Purkinje cell (primary cell): ENCODE data around the gene COX11. TPM values are rescaled to one million over a fixed set of nuclear protein-coding genes. Genes with fewer than 3 reads are reported as not detected.

Experiments used
- polyA plus RNA-seq: library from polyadenylated mRNA; unstranded; fragments of >200 nt; fragmentation: Nextera tagmentation; gene quantifications from 2 replicates; pipeline ENCODE4 v1.2.1, GENCODE V29; 2014

The COX11 gene
- 121 and 155 TPM in 2 replicates for polyA plus RNA-seq

GRCh38 chr17:54968262-54968987 lies at the start of gene COX11, which contains the start of gene STXBP4:
Gene COX11, minus strand, starts transcription at chr17:54968654. Its CDS starts 8 bp downstream, at chr17:54968646.
Gene STXBP4, plus strand, starts transcription at chr17:54968765. Its CDS starts 17,455 bp downstream, at chr17:54986220.

Other genes with a start within 250 kb of the COX11 start
- gene TOM1L1, start 67.8 kb downstream of the COX11 start, polyA plus RNA-seq: 4.2 and 9.2 TPM in 2 replicates
- 19.0 and 48.0 TPM in 2 replicates for gene STXBP4, start 111 bp upstream of the COX11 start, polyA plus RNA-seq